Lower leg skin (tissue), 3 donors: Measurements from ENCODE around the gene MINDY4.

ENCODE experiments used
- CTCF ChIP-seq, 3 donors: fragments of 450-650 bp; IDR thresholded peaks; one replicate each; pipeline ENCODE4 v1.5.1; 2016; ENCODE audit warnings: antibody characterized with exemption in 3 of 3, mild to moderate bottlenecking in 3 of 3, moderate library complexity in 2 of 3
- POLR2A ChIP-seq, 2 donors: fragments of 450-650 bp; IDR thresholded peaks; one replicate each; pipeline ENCODE4 v1.6.1; 2016 to 2017; ENCODE audit warnings: antibody characterized with exemption in 2 of 2, mild to moderate bottlenecking in 1 of 2, moderate library complexity in 1 of 2

GRCh38 chr7:30772984-30773383 is 1.8 kb downstream of the MINDY4 start:
- TF ChIP-seq CTCF (IDR thresholded peaks at IDR 0.05) = no peak
- TF ChIP-seq POLR2A (IDR thresholded peaks at IDR 0.05) = no peak
